ENCODE measurements around the gene FAAH. TPM values are rescaled to one million over a fixed set of nuclear protein-coding genes. Genes with fewer than 3 reads are reported as not detected.

FAAH gene
- total and polyA plus RNA-seq, 2 of the 13 experiments (the other 11 are each of a cell fraction or from before 2014, with no cell fraction given), result 5.4 to 11.0 TPM

DNA sequence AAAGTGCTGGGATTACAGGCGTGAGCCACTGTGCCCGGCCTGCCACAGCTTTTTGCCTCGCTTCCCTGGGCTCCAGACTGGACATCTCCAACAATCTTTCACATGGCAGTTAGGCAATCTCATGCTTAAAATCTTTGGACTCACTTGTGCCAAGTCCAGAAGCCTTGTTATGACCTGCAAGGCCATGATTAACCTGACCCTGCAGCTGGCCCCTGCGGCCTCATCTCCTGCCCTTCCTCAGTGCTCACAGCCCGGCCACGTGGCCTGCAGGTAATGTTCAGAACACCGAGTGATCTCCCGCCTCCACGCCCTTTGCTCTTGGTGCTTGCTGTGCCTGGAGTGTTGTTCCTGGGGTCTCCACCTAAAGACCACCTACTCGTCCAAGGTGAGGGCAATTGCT lies 24.9 kb downstream of the FAAH start (continued):
- TF ChIP-seq ZMYM4 (CRISPR knock-in tag; IDR thresholded peaks at IDR 0.05) (0 out of 2 replicates have a peak, but pooled peaks have one; percentile 19), ZNF7 (CRISPR knock-in tag; IDR thresholded peaks at IDR 0.05) (no peak), HDAC1 (CRISPR knock-in tag; IDR thresholded peaks at IDR 0.05) (peak; percentile 42; the same call in 1 of the 2 replicates), KLF12 (CRISPR knock-in tag; IDR thresholded peaks at IDR 0.05; ENCODE audit: borderline replicate concordance) (no peak), ARNTL (CRISPR knock-in tag; IDR thresholded peaks at IDR 0.05) (peak; percentile 70; the same call in 1 of the 2 replicates), KMT2A (CRISPR knock-in tag; IDR thresholded peaks at IDR 0.05) (no peak), ZNF550 (CRISPR knock-in tag; IDR thresholded peaks at IDR 0.05; ENCODE audit: borderline replicate concordance) (no peak), TBX2 (CRISPR knock-in tag; IDR thresholded peaks at IDR 0.05; ENCODE audit: borderline replicate concordance) (no peak), HIVEP1 (CRISPR knock-in tag; IDR thresholded peaks at IDR 0.05) (no peak), SPEN (CRISPR knock-in tag; IDR thresholded peaks at IDR 0.05; ENCODE audit: low read depth) (no peak), PTBP1 (IDR thresholded peaks at IDR 0.05; ENCODE audit: low read depth, low read length, poor library complexity, severe bottlenecking) (no peak), ZFY (CRISPR knock-in tag; IDR thresholded peaks at IDR 0.05) (peak; percentile 21; the same call in 1 of the 2 replicates), KDM5B (CRISPR knock-in tag; IDR thresholded peaks at IDR 0.05; ENCODE audit: borderline replicate concordance) (peak; percentile 52; the same call in 1 of the 2 replicates), ZNF773 (CRISPR knock-in tag; IDR thresholded peaks at IDR 0.05; ENCODE audit: borderline replicate concordance) (peak; percentile 62; the same call in 1 of the 2 replicates), ZNF883 (CRISPR knock-in tag; IDR thresholded peaks at IDR 0.05; ENCODE audit: not compliant biosample characterization) (peak; percentile 39)
- TF ChIP-seq, protein P1, sequence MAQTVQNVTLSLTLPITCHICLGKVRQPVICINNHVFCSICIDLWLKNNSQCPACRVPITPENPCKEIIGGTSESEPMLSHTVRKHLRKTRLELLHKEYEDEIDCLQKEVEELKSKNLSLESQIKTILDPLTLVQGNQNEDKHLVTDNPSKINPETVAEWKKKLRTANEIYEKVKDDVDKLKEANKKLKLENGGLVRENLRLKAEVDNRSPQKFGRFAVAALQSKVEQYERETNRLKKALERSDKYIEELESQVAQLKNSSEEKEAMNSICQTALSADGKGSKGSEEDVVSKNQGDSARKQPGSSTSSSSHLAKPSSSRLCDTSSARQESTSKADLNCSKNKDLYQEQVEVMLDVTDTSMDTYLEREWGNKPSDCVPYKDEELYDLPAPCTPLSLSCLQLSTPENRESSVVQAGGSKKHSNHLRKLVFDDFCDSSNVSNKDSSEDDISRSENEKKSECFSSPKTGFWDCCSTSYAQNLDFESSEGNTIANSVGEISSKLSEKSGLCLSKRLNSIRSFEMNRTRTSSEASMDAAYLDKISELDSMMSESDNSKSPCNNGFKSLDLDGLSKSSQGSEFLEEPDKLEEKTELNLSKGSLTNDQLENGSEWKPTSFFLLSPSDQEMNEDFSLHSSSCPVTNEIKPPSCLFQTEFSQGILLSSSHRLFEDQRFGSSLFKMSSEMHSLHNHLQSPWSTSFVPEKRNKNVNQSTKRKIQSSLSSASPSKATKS (CRISPR knock-in tag; IDR thresholded peaks at IDR 0.05), result no peak
- TF ChIP-seq, protein P2, sequence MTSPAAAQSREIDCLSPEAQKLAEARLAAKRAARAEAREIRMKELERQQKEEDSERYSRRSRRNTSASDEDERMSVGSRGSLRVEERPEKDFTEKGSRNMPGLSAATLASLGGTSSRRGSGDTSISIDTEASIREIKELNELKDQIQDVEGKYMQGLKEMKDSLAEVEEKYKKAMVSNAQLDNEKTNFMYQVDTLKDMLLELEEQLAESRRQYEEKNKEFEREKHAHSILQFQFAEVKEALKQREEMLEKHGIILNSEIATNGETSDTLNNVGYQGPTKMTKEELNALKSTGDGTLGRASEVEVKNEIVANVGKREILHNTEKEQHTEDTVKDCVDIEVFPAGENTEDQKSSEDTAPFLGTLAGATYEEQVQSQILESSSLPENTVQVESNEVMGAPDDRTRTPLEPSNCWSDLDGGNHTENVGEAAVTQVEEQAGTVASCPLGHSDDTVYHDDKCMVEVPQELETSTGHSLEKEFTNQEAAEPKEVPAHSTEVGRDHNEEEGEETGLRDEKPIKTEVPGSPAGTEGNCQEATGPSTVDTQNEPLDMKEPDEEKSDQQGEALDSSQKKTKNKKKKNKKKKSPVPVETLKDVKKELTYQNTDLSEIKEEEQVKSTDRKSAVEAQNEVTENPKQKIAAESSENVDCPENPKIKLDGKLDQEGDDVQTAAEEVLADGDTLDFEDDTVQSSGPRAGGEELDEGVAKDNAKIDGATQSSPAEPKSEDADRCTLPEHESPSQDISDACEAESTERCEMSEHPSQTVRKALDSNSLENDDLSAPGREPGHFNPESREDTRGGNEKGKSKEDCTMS (CRISPR knock-in tag; conservative IDR thresholded peaks at IDR 0.05), result no peak
- TF ChIP-seq, protein P3, sequence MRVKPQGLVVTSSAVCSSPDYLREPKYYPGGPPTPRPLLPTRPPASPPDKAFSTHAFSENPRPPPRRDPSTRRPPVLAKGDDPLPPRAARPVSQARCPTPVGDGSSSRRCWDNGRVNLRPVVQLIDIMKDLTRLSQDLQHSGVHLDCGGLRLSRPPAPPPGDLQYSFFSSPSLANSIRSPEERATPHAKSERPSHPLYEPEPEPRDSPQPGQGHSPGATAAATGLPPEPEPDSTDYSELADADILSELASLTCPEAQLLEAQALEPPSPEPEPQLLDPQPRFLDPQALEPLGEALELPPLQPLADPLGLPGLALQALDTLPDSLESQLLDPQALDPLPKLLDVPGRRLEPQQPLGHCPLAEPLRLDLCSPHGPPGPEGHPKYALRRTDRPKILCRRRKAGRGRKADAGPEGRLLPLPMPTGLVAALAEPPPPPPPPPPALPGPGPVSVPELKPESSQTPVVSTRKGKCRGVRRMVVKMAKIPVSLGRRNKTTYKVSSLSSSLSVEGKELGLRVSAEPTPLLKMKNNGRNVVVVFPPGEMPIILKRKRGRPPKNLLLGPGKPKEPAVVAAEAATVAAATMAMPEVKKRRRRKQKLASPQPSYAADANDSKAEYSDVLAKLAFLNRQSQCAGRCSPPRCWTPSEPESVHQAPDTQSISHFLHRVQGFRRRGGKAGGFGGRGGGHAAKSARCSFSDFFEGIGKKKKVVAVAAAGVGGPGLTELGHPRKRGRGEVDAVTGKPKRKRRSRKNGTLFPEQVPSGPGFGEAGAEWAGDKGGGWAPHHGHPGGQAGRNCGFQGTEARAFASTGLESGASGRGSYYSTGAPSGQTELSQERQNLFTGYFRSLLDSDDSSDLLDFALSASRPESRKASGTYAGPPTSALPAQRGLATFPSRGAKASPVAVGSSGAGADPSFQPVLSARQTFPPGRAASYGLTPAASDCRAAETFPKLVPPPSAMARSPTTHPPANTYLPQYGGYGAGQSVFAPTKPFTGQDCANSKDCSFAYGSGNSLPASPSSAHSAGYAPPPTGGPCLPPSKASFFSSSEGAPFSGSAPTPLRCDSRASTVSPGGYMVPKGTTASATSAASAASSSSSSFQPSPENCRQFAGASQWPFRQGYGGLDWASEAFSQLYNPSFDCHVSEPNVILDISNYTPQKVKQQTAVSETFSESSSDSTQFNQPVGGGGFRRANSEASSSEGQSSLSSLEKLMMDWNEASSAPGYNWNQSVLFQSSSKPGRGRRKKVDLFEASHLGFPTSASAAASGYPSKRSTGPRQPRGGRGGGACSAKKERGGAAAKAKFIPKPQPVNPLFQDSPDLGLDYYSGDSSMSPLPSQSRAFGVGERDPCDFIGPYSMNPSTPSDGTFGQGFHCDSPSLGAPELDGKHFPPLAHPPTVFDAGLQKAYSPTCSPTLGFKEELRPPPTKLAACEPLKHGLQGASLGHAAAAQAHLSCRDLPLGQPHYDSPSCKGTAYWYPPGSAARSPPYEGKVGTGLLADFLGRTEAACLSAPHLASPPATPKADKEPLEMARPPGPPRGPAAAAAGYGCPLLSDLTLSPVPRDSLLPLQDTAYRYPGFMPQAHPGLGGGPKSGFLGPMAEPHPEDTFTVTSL (CRISPR knock-in tag; IDR thresholded peaks at IDR 0.05; ENCODE audit: borderline replicate concordance), result 0 out of 2 replicates have a peak, but pooled peaks have one; percentile 31
